ENCODE results near the gene ERMP1.

- TF ChIP-seq, protein P1, sequence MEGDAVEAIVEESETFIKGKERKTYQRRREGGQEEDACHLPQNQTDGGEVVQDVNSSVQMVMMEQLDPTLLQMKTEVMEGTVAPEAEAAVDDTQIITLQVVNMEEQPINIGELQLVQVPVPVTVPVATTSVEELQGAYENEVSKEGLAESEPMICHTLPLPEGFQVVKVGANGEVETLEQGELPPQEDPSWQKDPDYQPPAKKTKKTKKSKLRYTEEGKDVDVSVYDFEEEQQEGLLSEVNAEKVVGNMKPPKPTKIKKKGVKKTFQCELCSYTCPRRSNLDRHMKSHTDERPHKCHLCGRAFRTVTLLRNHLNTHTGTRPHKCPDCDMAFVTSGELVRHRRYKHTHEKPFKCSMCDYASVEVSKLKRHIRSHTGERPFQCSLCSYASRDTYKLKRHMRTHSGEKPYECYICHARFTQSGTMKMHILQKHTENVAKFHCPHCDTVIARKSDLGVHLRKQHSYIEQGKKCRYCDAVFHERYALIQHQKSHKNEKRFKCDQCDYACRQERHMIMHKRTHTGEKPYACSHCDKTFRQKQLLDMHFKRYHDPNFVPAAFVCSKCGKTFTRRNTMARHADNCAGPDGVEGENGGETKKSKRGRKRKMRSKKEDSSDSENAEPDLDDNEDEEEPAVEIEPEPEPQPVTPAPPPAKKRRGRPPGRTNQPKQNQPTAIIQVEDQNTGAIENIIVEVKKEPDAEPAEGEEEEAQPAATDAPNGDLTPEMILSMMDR (conservative IDR thresholded peaks at IDR 0.05; ENCODE audit: low read depth, low read length): no peak
- no peak for TF ChIP-seq EZH2 (IDR thresholded peaks at IDR 0.05; ENCODE audit: low read length, unreplicated experiment)
Measured at GRCh38 chr9:5748438-5748837, 84.5 kb downstream of the ERMP1 start.

Measured in PC-3 (cell line).